GM18870 (cell line): ENCODE data around the gene ADAMTS18.
"Not testable (repeated sequence)": the region's sequence is repeated elsewhere in the genome, so short reads cannot be mapped to it uniquely, and the experiment has no call there.

Experiments used
- ATAC-seq: cut with Tn5 transposase; IDR thresholded peaks from one replicate; pipeline ENCODE4 v1.9.1; 2021; ENCODE audit warnings: moderate library complexity; ENCODE audit not compliant: unreplicated experiment

ADAMTS18 gene

GRCh38 chr16:77295896-77296295, 138.9 kb downstream of the ADAMTS18 start:
- ATAC-seq = no peak

- no peak for ATAC-seq
Observed at GRCh38 chr16:77290451-77291115, 144.3 kb downstream of the ADAMTS18 start.

GRCh38 chr16:77289331-77289809, 145.5 kb downstream of the ADAMTS18 start:
- ATAC-seq = no peak

- no peak for ATAC-seq
Observed at GRCh38 chr16:77288222-77288621, 146.6 kb downstream of the ADAMTS18 start.

GRCh38 chr16:77285676-77286075, 149.2 kb downstream of the ADAMTS18 start:
- no peak for ATAC-seq

- ATAC-seq = no peak
Observed at GRCh38 chr16:77282345-77282744, 152.5 kb downstream of the ADAMTS18 start.

GRCh38 chr16:77279316-77279715, 155.5 kb downstream of the ADAMTS18 start:
- ATAC-seq = not testable (repeated sequence)

GRCh38 chr16:77277571-77277970, 157.3 kb downstream of the ADAMTS18 start:
- no peak for ATAC-seq

- no peak for ATAC-seq
Observed at GRCh38 chr16:77277141-77277540, 157.7 kb downstream of the ADAMTS18 start.

- ATAC-seq = no peak
Observed at GRCh38 chr16:77276661-77277060, 158.2 kb downstream of the ADAMTS18 start.

- ATAC-seq = not testable (repeated sequence)
Observed at GRCh38 chr16:77275303-77275702, 159.5 kb downstream of the ADAMTS18 start.

GRCh38 chr16:77273815-77274214, 161.0 kb downstream of the ADAMTS18 start:
- ATAC-seq = no peak

- no peak for ATAC-seq
Observed at GRCh38 chr16:77271532-77272426, 163.1 kb downstream of the ADAMTS18 start.

- not testable (repeated sequence) for ATAC-seq
Observed at GRCh38 chr16:77266185-77266584, 168.6 kb downstream of the ADAMTS18 start.

- ATAC-seq = no peak
Observed at GRCh38 chr16:77262971-77263370, 171.9 kb downstream of the ADAMTS18 start.

- ATAC-seq = no peak
Observed at GRCh38 chr16:77250400-77250799, 184.4 kb downstream of the ADAMTS18 start.

- no peak for ATAC-seq
Observed at GRCh38 chr16:77246150-77246549, 188.7 kb downstream of the ADAMTS18 start.

- not testable (repeated sequence) for ATAC-seq
Observed at GRCh38 chr16:77242471-77242870, 192.4 kb downstream of the ADAMTS18 start.

- ATAC-seq = no peak
Observed at GRCh38 chr16:77238593-77238992, 196.2 kb downstream of the ADAMTS18 start.

GRCh38 chr16:77236063-77236511, 198.7 kb downstream of the ADAMTS18 start:
- ATAC-seq = peak; percentile 98

GRCh38 chr16:77234611-77235010, 200.2 kb downstream of the ADAMTS18 start:
- no peak for ATAC-seq
